SK-N-SH (cell line): ENCODE data around the gene ENTPD8.

ENCODE experiments used
- EP300 ChIP-seq, 2 experiments: IDR thresholded peaks; 2 replicates each; pipeline versions ENCODE4 v1.4.0 to v1.6.1; 2012; ENCODE audit warnings: borderline replicate concordance in 1 of 2, low read depth in 1 of 2, low read length in 1 of 2
- EZH2phosphoT487 ChIP-seq: fragments of 200-600 bp; sonication (generic); IDR thresholded peaks from 2 replicates; pipeline ENCODE4 v1.6.1; 2017; ENCODE audit warnings: low read depth, mixed run types, mild to moderate bottlenecking, antibody characterized with exemption, moderate library complexity, borderline replicate concordance
- GABPA ChIP-seq: IDR thresholded peaks from 2 replicates; pipeline ENCODE4 v1.4.0; 2012; ENCODE audit warnings: low read depth, mild to moderate bottlenecking
- MXI1 ChIP-seq: IDR thresholded peaks from 2 replicates; pipeline ENCODE4 v1.6.1; 2012; ENCODE audit warnings: mild to moderate bottlenecking, low read depth, low read length, improper control_type of control experiment
- NRF1 ChIP-seq: IDR thresholded peaks from 2 replicates; pipeline ENCODE4 v1.6.1; 2012; ENCODE audit warnings: low read depth, mild to moderate bottlenecking, low read length
- POLR2AphosphoS5 ChIP-seq: IDR thresholded peaks from 2 replicates; pipeline ENCODE4 v1.6.1; 2012; ENCODE audit warnings: low read depth, low read length
- YY1 ChIP-seq: IDR thresholded peaks from 2 replicates; pipeline ENCODE4 v1.4.0; 2012; ENCODE audit warnings: low read depth, mild to moderate bottlenecking
- TF ChIP-seq, protein P1 (sequence below): fragments of 200-600 bp; sonication (generic); IDR thresholded peaks from 2 replicates; pipeline ENCODE4 v1.6.1; 2017; ENCODE audit warnings: antibody characterized with exemption, mild to moderate bottlenecking, moderate library complexity

DNA sequence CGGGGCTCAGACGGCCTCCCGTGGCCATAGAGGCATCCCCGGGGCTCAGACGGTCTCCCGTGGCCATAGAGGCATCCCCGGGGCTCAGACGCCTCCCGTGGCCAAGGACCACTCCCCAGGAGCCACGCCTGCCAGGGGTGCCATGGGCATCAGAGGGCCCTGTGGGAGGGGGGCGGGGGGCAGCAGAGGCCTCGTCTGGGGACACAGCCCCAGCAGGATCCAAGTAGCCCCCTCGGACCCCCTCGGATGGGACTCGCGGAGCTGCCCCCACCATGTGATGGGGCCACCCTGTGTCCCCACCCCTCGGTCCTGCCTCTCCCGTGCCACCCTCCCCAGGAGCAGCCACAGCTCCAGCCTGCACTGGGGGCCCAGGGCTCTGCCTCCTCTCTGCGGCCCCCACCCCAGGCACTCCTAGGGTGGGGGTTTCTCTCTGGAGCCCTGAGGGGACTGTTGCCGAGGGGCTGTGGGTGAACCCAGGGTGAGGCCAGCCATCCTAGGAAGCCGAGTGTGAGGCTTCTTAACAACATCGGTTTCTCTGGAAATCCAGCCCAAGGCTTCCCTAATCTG lies 2.5 kb downstream of the ENTPD8 start:
- TF ChIP-seq, protein P1, sequence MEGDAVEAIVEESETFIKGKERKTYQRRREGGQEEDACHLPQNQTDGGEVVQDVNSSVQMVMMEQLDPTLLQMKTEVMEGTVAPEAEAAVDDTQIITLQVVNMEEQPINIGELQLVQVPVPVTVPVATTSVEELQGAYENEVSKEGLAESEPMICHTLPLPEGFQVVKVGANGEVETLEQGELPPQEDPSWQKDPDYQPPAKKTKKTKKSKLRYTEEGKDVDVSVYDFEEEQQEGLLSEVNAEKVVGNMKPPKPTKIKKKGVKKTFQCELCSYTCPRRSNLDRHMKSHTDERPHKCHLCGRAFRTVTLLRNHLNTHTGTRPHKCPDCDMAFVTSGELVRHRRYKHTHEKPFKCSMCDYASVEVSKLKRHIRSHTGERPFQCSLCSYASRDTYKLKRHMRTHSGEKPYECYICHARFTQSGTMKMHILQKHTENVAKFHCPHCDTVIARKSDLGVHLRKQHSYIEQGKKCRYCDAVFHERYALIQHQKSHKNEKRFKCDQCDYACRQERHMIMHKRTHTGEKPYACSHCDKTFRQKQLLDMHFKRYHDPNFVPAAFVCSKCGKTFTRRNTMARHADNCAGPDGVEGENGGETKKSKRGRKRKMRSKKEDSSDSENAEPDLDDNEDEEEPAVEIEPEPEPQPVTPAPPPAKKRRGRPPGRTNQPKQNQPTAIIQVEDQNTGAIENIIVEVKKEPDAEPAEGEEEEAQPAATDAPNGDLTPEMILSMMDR: no peak
- no peak for TF ChIP-seq NRF1
- no peak for TF ChIP-seq EZH2phosphoT487
- no peak for TF ChIP-seq GABPA
- TF ChIP-seq EP300 (IDR thresholded peaks at IDR 0.05; ENCODE audit: borderline replicate concordance in 1 of 2, low read depth in 1 of 2, low read length in 1 of 2): no peak
- TF ChIP-seq MXI1: no peak
- TF ChIP-seq POLR2AphosphoS5: no peak
- no peak for TF ChIP-seq YY1
